HG02981 (cell line): ENCODE results near the gene COL4A4.
"Not testable (repeated sequence)": the region's sequence is repeated elsewhere in the genome, so short reads cannot be mapped to it uniquely, and the experiment has no call there.

Experiments used
- ATAC-seq: cut with Tn5 transposase; IDR thresholded peaks from one replicate; pipeline ENCODE4 v1.9.1; 2021; ENCODE audit warnings: mild to moderate bottlenecking, moderate library complexity; ENCODE audit not compliant: unreplicated experiment

The COL4A4 gene

DNA sequence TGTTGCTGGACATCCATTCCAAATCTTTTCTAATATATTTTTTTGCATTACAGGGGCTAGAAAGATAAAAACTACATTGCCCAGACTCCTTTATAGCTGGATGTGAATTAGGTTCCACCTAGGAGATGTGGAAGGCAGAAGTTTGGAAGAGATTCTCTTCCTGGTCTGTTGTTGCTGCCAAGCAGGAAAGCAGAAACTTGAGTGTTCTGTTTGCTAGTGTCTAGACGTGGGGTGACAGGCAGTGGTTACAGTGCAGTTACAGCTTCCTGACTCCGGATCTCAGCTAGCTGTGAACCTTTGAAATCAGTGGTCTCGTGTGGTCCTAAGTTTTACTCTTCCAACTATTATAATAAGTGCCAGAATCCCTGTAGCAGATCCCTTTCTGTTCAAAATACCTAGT lies 46.2 kb downstream of the COL4A4 start:
- ATAC-seq: no peak

GRCh38 chr2:227117027-227117426 lies 47.0 kb downstream of the COL4A4 start:
- ATAC-seq: peak; percentile 75

DNA sequence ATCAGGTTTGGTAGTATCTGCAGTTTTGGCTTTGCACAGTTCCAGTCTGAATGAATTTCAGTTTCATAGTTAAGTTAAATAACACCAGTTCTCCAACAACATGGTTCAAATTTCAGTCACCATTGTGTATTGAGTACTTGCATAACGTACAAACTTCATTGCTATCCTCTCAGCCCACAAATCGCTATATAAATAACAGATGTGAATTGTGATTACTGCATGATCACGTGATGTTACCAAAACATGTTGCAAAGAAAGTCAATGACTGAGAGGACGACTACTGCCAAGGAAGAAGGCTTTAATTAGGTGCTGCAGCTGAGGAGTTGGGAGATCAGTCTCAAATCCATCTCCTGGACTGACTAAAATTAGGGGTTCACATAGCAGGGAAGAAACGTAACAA lies 48.2 kb downstream of the COL4A4 start:
- ATAC-seq: no peak

- peak; percentile 86 for ATAC-seq
These were observed 56.9 kb downstream of the COL4A4 start for GRCh38 chr2:227106845-227107759.

GRCh38 chr2:227103583-227103982 lies 60.4 kb downstream of the COL4A4 start:
- no peak for ATAC-seq

- no peak for ATAC-seq
These were observed 64.7 kb downstream of the COL4A4 start for GRCh38 chr2:227099340-227099739.

- ATAC-seq: no peak
These were observed 65.9 kb downstream of the COL4A4 start for GRCh38 chr2:227098162-227098515.

DNA sequence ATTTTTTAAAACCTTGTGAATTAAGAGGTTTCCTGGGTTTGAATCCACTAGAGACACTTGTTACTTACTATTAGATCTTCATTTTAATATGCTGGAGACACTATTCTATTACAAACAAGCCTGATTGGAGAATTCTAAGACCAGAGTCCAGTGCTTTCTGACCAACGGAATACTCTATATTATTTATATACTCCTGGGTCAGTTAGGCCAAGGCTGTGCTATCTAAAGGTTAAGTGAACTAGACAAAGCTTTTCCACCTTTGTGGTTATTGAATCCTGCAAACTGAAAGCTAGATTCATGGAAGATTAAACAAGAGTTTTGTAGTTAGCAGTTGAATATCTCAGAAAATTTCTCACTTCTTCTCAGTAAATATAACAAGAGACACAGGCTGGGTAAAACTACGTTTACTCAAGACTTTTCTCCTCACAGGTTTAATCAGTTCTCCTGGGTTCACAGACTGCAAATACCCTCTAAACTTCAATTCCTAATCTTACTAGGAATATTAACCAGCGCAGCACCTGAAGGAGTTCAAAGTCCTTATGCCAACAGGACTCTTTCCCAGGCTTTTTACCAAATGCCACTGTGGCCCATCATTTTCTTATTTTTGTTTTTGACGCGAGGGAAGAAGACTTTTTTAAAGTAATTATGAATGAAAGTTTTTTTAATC lies 66.4 kb downstream of the COL4A4 start:
- ATAC-seq: no peak

- no peak for ATAC-seq
These were observed 68.7 kb downstream of the COL4A4 start for GRCh38 chr2:227095346-227095745.

DNA sequence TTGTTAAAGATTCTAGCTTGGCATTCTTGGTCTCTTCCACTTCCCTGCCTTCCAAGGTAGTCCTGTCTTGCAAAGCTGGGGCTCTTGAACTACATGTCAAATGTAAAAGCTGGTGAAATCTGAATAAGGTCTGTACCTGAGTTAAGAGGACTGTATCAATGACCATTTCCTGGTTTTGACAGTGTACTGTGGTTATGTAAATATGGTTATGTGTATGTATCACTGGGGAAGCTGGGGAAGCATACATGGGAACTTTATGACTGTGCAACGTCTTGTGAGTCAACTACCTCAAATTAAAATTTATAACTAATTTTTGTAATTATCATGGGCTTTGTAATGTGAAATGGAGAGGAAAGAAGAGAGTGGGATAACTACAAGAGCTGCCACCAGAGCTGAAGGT lies 81.7 kb downstream of the COL4A4 start:
- peak; percentile 97 for ATAC-seq

DNA sequence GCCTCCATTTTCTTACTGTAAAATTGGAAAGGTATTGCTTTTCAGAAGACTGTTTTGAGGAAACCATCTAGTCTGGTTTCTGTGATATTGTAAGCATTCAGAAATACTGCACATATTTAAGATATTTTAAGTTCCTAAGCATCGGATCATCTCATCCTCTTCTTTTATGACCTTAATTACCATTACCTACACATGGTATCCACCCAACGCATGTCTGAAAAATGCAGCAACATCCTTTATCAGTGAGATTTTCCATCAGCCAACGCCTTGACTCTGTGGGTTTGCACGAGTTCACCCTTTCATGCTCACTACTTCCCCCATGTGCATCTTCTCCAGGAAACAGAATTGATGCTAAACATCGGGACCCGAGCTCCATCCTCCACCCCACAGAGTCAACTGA lies 84.3 kb downstream of the COL4A4 start:
- ATAC-seq: no peak

- ATAC-seq: not testable (repeated sequence)
These were observed 98.9 kb downstream of the COL4A4 start for GRCh38 chr2:227065065-227065464.

DNA sequence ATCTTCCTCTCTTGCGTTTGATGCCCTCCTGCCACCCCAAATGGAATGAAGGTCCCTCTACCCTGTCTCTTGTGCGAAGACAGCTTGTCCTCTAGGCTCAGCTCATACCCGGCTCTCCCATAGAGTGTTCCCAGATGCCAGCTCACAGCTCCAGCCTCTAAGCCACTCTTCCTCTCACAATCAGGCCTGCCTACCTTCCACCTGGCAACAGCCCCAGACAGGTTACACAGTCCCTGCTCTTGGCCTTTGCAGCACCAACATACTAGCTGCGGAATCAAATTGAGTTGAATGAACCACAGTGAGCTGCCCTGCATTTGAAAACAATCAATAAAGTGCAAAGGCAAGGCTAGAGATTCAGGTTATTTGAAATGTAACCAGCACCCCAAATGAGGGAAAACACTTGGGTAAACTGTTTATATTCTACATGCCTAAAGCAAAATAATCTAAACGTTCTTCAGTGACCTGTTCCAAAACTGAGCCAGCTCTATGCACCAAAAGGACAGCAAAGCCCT lies 105.1 kb downstream of the COL4A4 start:
- ATAC-seq: no peak

GRCh38 chr2:227057743-227058447 lies 106.1 kb downstream of the COL4A4 start:
- no peak for ATAC-seq

- no peak for ATAC-seq
These were observed 106.9 kb downstream of the COL4A4 start for GRCh38 chr2:227057060-227057459.

DNA sequence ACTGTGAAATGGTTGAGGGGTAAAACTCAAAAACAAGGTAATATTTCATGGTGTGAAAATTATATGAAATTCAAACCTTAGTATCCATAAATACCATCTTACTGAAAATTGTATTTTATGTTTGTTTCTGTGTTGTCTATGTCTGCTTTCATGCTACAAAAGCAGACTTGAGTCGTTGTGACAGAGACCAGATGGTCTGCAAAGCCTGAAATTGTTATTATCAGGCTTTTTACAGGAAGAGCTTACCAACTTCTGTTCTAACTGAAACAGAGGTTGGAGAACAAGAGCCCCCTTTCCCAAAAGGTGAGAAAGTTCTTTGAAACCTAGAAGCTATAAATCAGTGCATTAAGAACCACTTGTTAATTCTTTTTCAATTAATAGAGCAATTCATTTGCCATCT lies 110.0 kb downstream of the COL4A4 start:
- ATAC-seq: no peak

GRCh38 chr2:227052879-227053278 lies 111.1 kb downstream of the COL4A4 start:
- ATAC-seq: no peak

DNA sequence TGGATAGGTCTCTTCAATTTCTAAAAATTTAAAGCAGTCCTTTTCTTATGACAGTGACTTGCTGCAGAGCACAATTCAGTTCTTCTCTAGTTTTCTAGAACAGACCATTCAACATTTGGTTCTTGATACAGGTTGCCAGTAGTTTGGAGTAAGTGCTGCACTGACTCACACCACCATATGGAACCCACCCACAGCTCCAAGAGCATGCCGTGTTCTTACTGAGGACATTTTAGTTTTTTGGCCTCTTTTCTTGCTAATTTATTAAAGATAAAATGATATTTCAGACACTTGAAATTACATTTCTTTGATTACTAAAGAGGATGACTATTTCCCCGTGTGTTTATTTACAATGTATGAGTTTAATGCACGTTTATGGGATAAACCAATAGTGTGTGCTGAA lies 120.0 kb downstream of the COL4A4 start:
- ATAC-seq: no peak

DNA sequence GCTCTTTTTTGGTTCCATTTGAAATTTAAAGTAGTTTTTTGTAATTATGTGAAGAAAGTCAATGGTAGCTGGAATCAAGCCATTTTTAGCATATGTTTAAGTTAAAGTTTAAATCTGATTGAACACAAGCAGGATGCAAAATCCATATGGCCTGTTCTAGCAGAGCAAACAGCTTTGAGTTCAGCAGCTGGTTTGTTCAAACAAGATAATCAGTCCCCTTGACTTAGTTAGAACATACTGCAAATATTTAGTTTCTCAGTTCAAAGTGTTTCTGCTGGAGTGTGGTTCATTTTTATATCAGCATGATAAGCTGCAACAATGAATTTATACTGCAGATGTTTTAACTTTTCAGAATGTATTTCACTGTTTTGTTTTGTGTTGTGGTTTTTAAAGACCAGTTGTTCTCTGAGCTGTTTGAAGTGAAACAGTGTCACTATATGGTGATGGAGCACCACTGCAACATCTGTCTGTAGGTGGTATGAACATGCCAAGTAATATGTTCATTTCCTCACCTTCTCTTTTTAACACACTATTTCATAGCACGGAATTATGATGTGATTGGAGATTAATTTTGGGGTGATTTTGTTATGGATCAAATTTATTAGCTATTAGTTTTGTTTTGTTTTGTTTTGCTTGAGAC lies 125.3 kb downstream of the COL4A4 start:
- ATAC-seq: no peak

DNA sequence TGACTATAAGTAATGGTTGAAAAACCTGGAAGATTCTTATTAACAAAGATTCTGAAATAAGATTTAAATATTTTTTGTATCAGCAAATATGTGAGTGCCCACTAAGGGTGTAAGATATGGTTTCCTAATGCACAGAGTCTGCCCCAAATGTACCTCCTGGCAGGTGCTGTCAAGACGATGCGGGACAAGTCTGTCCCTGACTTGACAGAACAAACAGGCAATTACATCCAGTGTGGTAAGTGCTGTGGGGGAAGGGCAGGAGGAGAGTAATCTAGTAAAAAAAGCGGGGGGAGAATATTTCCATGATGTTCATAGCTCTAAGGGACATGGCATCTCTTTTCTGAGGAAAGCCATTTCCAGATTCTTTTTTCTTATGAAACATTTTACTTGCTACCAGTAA lies 127.5 kb downstream of the COL4A4 start:
- ATAC-seq: no peak
